Bronchial epithelial cell (primary cell): ENCODE results near the gene KAZN. TPM values are rescaled to one million over a fixed set of nuclear protein-coding genes. Genes with fewer than 3 reads are reported as not detected.

Source experiments
- DNase-seq: peaks from one replicate; pipeline ENCODE4 v3.0.0-alpha.2; 2010; ENCODE audit warnings: low read depth
- FAIRE-seq: peaks from 2 replicates; lab custom pipeline; 2011; peaks lifted over from hg19 to GRCh38; lab: Jason Lieb, UNC
- H3K27me3 ChIP-seq: 2 replicates; pipeline ENCODE4 v1.5.1; 2011; ENCODE audit warnings: low read length; ENCODE audit not compliant: control insufficient read depth, insufficient read depth
- H3K36me3 ChIP-seq: 2 replicates; pipeline ENCODE4 v1.5.1; 2011; ENCODE audit warnings: low read length; ENCODE audit not compliant: control insufficient read depth, insufficient read depth
- H3K4me3 ChIP-seq: 2 replicates; pipeline ENCODE4 v1.5.1; 2011; ENCODE audit warnings: mild to moderate bottlenecking, low read depth, low read length, control low read depth
- CTCF ChIP-seq: IDR thresholded peaks from 2 replicates; pipeline ENCODE4 v1.5.1; 2011; ENCODE audit warnings: mild to moderate bottlenecking, moderate library complexity, low read length, control low read depth, inconsistent platforms; ENCODE audit not compliant: insufficient read depth, severe bottlenecking
- total RNA-seq: library from RNA; depleted of rRNA; stranded (reverse); fragments of >200 nt; gene quantifications from 2 replicates; pipeline ENCODE4 v1.2.1, GENCODE V29; 2014

The KAZN gene
- total RNA-seq, 1 donor from 2014 or later = 4.7 TPM

GRCh38 chr1:14843525-14843924, 245.0 kb downstream of the KAZN start:
- FAIRE-seq = no peak
- Histone ChIP-seq H3K36me3 (no peaks in the 10 kb centered on the region), H3K27me3 (no peaks in the 10 kb centered on the region), H3K4me3 (no peak overlapping the region)
- DNase-seq = no peak
- TF ChIP-seq CTCF = no peak

- Histone ChIP-seq H3K36me3 (no peaks in the 10 kb centered on the region), H3K4me3 (no peak overlapping the region), H3K27me3 (no peaks in the 10 kb centered on the region)
- FAIRE-seq (peak; percentile 60), DNase-seq (no peak)
- no peak for TF ChIP-seq CTCF
Measured at GRCh38 chr1:14844356-14844755, 245.9 kb downstream of the KAZN start.

- DNase-seq = no peak
- no peak for TF ChIP-seq CTCF
- Histone ChIP-seq H3K4me3 (no peak overlapping the region), H3K27me3 (no peaks in the 10 kb centered on the region), H3K36me3 (no peaks in the 10 kb centered on the region)
- no peak for FAIRE-seq
Measured at GRCh38 chr1:14844923-14845617, 246.6 kb downstream of the KAZN start.

DNA sequence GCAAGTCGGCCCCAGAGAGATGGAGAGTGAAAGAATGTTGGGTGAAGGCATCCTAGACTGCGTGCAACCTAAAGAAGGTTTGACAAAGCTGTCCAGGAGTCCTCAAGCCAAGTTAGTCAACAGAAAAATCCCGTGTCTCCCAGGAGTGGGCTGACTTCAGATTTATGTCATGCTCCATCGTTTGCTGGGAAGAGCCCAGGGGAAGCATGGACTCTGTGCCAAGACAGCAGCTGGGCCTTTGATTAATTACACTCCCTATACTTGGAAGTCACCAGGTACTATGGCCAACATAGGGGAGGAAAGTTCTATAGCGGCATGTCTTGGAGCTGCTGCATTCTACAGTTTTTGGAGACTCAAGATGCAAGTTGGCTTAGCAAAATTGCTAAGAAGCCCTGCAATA, 247.4 kb downstream of the KAZN start:
- no peak for DNase-seq
- no peaks in the 10 kb centered on the region for H3K27me3 ChIP-seq
- no peak overlapping the region for H3K4me3 ChIP-seq
- TF ChIP-seq CTCF = no peak
- no peak for FAIRE-seq
- H3K36me3 ChIP-seq = no peaks in the 10 kb centered on the region

GRCh38 chr1:14846688-14847087, 248.2 kb downstream of the KAZN start:
- Histone ChIP-seq H3K27me3 (no peaks in the 10 kb centered on the region), H3K36me3 (no peaks in the 10 kb centered on the region), H3K4me3 (no peak overlapping the region)
- no peak for DNase-seq
- no peak for FAIRE-seq
- TF ChIP-seq CTCF = no peak

DNA sequence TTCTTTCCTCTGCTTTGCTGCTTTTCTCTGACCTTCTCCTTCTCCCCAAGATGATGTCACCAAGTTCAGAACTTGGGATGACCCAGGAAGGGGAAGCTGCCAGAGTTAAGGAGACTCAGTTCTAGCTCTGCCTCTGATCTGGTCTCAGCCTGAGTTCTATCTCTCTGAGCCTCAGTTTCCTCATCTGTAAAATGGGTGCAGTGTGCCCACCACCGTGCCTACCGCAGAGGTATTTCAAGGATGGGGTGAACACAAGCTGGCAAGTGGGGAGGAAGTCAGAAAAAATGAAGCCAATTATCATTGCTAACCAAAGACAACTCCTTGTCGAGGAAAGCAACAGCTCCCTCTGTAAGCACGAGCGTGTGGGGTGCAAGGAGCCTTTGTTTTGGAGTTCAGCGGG, 249.7 kb downstream of the KAZN start:
- no peak for FAIRE-seq
- no peak for DNase-seq
- Histone ChIP-seq H3K27me3 (no peaks in the 10 kb centered on the region), H3K4me3 (no peak overlapping the region), H3K36me3 (no peaks in the 10 kb centered on the region)
- no peak for TF ChIP-seq CTCF
